Right forelimb (tissue), 1 donor: ENCODE results near the gene TMEM132C.
"Not testable (repeated sequence)": the region's sequence is repeated elsewhere in the genome, so short reads cannot be mapped to it uniquely, and the experiment has no call there.

Experiments used
- DNase-seq: peaks from one replicate; pipeline ENCODE4 v3.0.0-alpha.2; 2018

The TMEM132C gene

GRCh38 chr12:128423205-128423604, 156.2 kb downstream of the TMEM132C start:
- no peak for DNase-seq

- DNase-seq, result no peak
Observed at GRCh38 chr12:128424931-128425431, 158.0 kb downstream of the TMEM132C start.

GRCh38 chr12:128425666-128426331, 158.8 kb downstream of the TMEM132C start:
- DNase-seq, result peak; percentile 53

- peak; percentile 71 for DNase-seq
Observed at GRCh38 chr12:128426511-128426910, 159.5 kb downstream of the TMEM132C start.

GRCh38 chr12:128439796-128440195, 172.8 kb downstream of the TMEM132C start:
- DNase-seq, result no peak

- DNase-seq, result no peak
Observed at GRCh38 chr12:128442096-128442495, 175.1 kb downstream of the TMEM132C start.

GRCh38 chr12:128444598-128444997, 177.6 kb downstream of the TMEM132C start:
- DNase-seq, result no peak

GRCh38 chr12:128445415-128446127, 178.6 kb downstream of the TMEM132C start:
- no peak for DNase-seq

GRCh38 chr12:128449146-128449894, 182.3 kb downstream of the TMEM132C start:
- no peak for DNase-seq

GRCh38 chr12:128450810-128451209, 183.8 kb downstream of the TMEM132C start:
- no peak for DNase-seq

GRCh38 chr12:128455851-128456250, 188.9 kb downstream of the TMEM132C start:
- no peak for DNase-seq

GRCh38 chr12:128456922-128457321, 190.0 kb downstream of the TMEM132C start:
- no peak for DNase-seq

GRCh38 chr12:128458301-128458974, 191.5 kb downstream of the TMEM132C start:
- no peak for DNase-seq

GRCh38 chr12:128459067-128459466, 192.1 kb downstream of the TMEM132C start:
- no peak for DNase-seq

GRCh38 chr12:128463881-128464280, 196.9 kb downstream of the TMEM132C start:
- no peak for DNase-seq

GRCh38 chr12:128467882-128468281, 200.9 kb downstream of the TMEM132C start:
- no peak for DNase-seq

- DNase-seq, result no peak
Observed at GRCh38 chr12:128468926-128469325, 202.0 kb downstream of the TMEM132C start.

GRCh38 chr12:128471491-128471890, 204.5 kb downstream of the TMEM132C start:
- DNase-seq, result no peak

GRCh38 chr12:128474916-128475315, 207.9 kb downstream of the TMEM132C start:
- no peak for DNase-seq

- DNase-seq, result no peak
Observed at GRCh38 chr12:128476266-128476665, 209.3 kb downstream of the TMEM132C start.

- DNase-seq, result no peak
Observed at GRCh38 chr12:128483526-128484255, 216.7 kb downstream of the TMEM132C start.

- not testable (repeated sequence) for DNase-seq
Observed at GRCh38 chr12:128497376-128497775, 230.4 kb downstream of the TMEM132C start.
